SK-N-MC (cell line): ENCODE results near the gene KRT13.

Source experiments
- DNase-seq: peaks from one replicate; pipeline ENCODE4 v3.0.0-alpha.2; 2011; ENCODE audit warnings: low read depth, low spot score
- H3K27ac ChIP-seq: fragments of 200-600 bp; sonication (generic); 2 replicates; pipeline ENCODE4 v1.5.1; 2016; ENCODE audit warnings: mixed run types
- H3K36me3 ChIP-seq: fragments of 200-600 bp; sonication (generic); 2 replicates; pipeline ENCODE4 v1.6.1; 2017; ENCODE audit warnings: antibody characterized with exemption, low read length, mixed read lengths; ENCODE audit not compliant: insufficient read depth
- H3K4me3 ChIP-seq: fragments of 200-600 bp; sonication (generic); 2 replicates; pipeline ENCODE4 v1.5.1; 2016
- H3K9ac ChIP-seq: fragments of 200-600 bp; sonication (generic); 2 replicates; pipeline ENCODE4 v1.8.0; 2017; ENCODE audit warnings: mixed run types, mixed read lengths; ENCODE audit not compliant: insufficient read length
- H3K9me3 ChIP-seq: fragments of 200-600 bp; sonication (generic); 2 replicates; pipeline ENCODE4 v1.6.1; 2017; ENCODE audit warnings: low read depth, mild to moderate bottlenecking, antibody characterized with exemption, low read length, moderate library complexity, mixed read lengths
- EZH2 ChIP-seq: fragments of 200-600 bp; sonication (generic); IDR thresholded peaks from one replicate; pipeline ENCODE4 v1.6.1; 2017; ENCODE audit warnings: antibody characterized with exemption
- FOXP2 ChIP-seq: optimal IDR thresholded peaks from 2 replicates; pipeline ENCODE3; 2011; ENCODE audit warnings: mild to moderate bottlenecking, moderate library complexity; ENCODE audit not compliant: insufficient read depth; ENCODE audit errors: extremely low read length, control extremely low read depth
- POLR2AphosphoS5 ChIP-seq: IDR thresholded peaks from 2 replicates; pipeline ENCODE4 v1.6.1; 2012; ENCODE audit warnings: mild to moderate bottlenecking, low read depth, low read length, borderline replicate concordance

Gene KRT13

GRCh38 chr17:41498276-41498675 lies 7.1 kb downstream of the KRT13 start:
- DNase-seq, result no peak

DNA sequence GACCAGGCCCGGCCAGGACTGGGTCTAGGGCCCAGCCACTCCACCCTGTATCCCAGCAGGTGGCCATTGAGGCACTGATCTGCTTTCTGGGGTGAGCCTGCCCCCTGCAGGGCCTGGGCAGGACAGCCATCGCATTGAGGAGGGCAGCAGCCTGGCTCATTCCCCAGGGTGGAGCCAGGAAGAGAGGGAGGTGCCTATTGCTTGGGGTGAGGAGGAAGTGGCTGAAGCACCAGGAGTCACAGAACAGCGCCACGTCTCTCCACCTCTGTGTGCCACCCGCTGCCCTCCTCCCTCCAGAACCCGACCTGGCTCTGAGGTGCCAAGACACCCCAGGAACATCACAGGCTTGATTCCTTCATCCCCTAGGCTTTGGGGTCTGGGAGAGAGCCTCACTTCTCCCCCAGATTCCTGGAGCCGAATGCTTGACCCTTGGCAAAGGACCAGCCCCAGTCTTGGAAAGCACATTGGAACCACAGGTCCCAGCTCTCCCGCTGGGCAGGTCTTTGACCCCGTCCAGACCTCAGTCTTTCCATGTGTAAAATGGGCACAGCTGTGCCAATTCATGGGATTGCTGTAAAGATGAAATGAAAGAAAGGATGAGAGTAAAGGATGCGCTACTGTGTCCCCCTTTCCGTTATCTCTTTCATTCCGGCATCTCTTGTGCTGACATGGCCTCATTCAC lies 8.5 kb downstream of the KRT13 start:
- no peak overlapping the region for H3K4me3 ChIP-seq

More at GRCh38 chr17:41498276-41498675, 7.1 kb downstream of the KRT13 start:
- no peak for TF ChIP-seq EZH2
- TF ChIP-seq FOXP2, result no peak
- TF ChIP-seq POLR2AphosphoS5, result no peak
- Histone ChIP-seq H3K9ac (no peak overlapping the region), H3K27ac (no peak overlapping the region), H3K4me3 (no peak overlapping the region), H3K9me3 (no peaks in the 10 kb centered on the region), H3K36me3 (no peaks in the 10 kb centered on the region)

GRCh38 chr17:41494524-41494923 lies 10.9 kb downstream of the KRT13 start:
- Histone ChIP-seq H3K27ac (no peak overlapping the region), H3K4me3 (no peak overlapping the region), H3K9me3 (no peaks in the 10 kb centered on the region), H3K36me3 (no peaks in the 10 kb centered on the region), H3K9ac (no peak overlapping the region)
- DNase-seq, result no peak
- TF ChIP-seq EZH2 (no peak), FOXP2 (no peak), POLR2AphosphoS5 (no peak)

More for the DNA sequence above, 8.5 kb downstream of the KRT13 start:
- Histone ChIP-seq H3K9ac (no peak overlapping the region), H3K36me3 (no peaks in the 10 kb centered on the region), H3K27ac (no peak overlapping the region), H3K9me3 (no peaks in the 10 kb centered on the region)
- TF ChIP-seq POLR2AphosphoS5, result no peak
- TF ChIP-seq EZH2, result no peak
- TF ChIP-seq FOXP2, result no peak
- DNase-seq, result no peak

DNA sequence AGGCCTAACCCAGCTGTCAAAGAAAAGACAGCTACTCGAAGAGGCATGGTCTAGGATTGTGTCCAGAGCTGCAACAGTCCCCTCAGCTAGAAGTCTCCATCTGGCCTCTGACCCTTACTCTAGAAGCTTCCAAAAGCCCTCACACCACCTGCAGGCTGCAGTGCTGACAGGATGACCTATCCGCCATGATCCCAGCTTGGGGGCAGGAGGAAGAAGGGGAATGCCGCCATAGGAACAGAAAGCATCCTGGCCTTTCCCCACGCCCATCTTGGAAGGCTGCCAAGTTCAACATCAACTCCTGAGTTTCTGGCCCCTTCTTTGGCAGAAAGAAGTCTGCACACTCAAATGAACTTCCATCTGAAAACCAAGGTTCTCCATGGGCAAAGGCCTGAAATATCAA lies 12.6 kb downstream of the KRT13 start:
- no peak for DNase-seq
- TF ChIP-seq EZH2, result no peak
- no peak for TF ChIP-seq FOXP2
- no peak for TF ChIP-seq POLR2AphosphoS5
- Histone ChIP-seq H3K36me3 (no peaks in the 10 kb centered on the region), H3K9me3 (no peaks in the 10 kb centered on the region), H3K9ac (no peak overlapping the region), H3K27ac (no peak overlapping the region), H3K4me3 (no peak overlapping the region)

DNA sequence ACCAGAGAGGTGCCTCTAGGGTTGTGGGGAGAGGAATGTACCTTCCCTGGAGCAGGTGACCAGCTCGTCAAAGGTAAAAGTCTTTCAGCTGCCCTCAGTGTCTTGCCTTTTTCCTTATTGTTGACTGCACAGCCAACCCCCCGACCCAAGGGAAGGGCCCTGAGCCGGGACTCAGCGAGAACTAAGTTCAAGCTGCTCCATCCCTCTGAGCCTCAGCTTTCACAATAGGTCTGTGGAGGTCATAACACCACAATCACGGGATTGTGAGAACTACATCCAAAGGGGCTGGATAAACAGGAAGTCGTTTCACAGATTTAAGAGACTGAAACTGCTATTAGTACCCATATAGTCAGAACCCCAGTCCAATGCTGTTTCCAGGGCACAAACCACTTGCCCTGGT lies 13.1 kb downstream of the KRT13 start:
- no peak for DNase-seq
- Histone ChIP-seq H3K4me3 (no peak overlapping the region), H3K9ac (no peak overlapping the region), H3K27ac (no peak overlapping the region), H3K36me3 (no peaks in the 10 kb centered on the region), H3K9me3 (no peaks in the 10 kb centered on the region)
- TF ChIP-seq FOXP2, result no peak
- TF ChIP-seq EZH2, result no peak
- no peak for TF ChIP-seq POLR2AphosphoS5

DNA sequence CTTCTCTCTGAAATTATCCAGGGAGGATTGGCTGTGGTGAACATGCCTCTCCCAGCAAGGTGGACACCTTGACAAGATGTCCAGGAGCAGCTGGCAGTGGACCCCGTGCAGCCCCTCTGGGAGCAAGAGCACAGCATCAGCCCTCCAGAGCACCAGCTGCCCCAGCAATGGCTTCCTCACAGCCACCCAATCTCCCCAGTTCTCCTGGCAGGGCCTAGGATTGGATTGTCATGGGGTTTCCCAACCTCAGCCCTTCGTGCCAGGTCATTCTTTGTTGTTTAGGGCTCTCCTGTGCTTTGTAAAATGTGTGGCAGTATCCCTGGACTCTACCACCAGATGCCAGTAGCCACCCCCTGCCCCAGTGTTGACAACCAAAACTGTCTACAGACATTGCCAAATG lies 13.9 kb downstream of the KRT13 start:
- Histone ChIP-seq H3K36me3 (no peaks in the 10 kb centered on the region), H3K9ac (no peak overlapping the region), H3K27ac (no peak overlapping the region), H3K4me3 (no peak overlapping the region), H3K9me3 (no peaks in the 10 kb centered on the region)
- no peak for TF ChIP-seq FOXP2
- no peak for TF ChIP-seq POLR2AphosphoS5
- TF ChIP-seq EZH2, result no peak
- DNase-seq, result no peak

- Histone ChIP-seq H3K4me3 (peak overlapping the region; percentile 38; the same call in 1 of the 2 replicates), H3K36me3 (no peaks in the 10 kb centered on the region), H3K9me3 (no peaks in the 10 kb centered on the region), H3K27ac (peak overlapping the region; percentile 57; the same call in 1 of the 2 replicates), H3K9ac (no peak overlapping the region)
- DNase-seq, result no peak
- no peak for TF ChIP-seq POLR2AphosphoS5
- TF ChIP-seq FOXP2, result no peak
- TF ChIP-seq EZH2, result no peak
Observed at GRCh38 chr17:41490000-41490990, 15.1 kb downstream of the KRT13 start.

- DNase-seq, result no peak
- Histone ChIP-seq H3K27ac (peak within 1 kb of the TSS; percentile 57; the same call in 1 of the 2 replicates), H3K4me3 (peak within 1 kb of the TSS; percentile 38; the same call in 1 of the 2 replicates), H3K9me3 (no peaks in the 10 kb centered on the region), H3K36me3 (no peaks in the 10 kb centered on the region), H3K9ac (no peak within 1 kb of the TSS)
- TF ChIP-seq FOXP2, result no peak
- TF ChIP-seq POLR2AphosphoS5, result no peak
- TF ChIP-seq EZH2, result no peak
Observed at GRCh38 chr17:41489531-41489930, 15.9 kb downstream of the KRT13 start, which contains the start of gene KRT36. KRT36 (minus strand) TSS chr17:41489910; CDS start chr17:41489864, 46 bp downstream.
